Lung (tissue), 12 donors: Measurements from ENCODE around the gene IFT80. TPM values are rescaled to one million over a fixed set of nuclear protein-coding genes. Genes with fewer than 3 reads are reported as not detected.

Experiments used
- ATAC-seq: fragments of 200-7000 bp; cut with Tn5 transposase; one replicate; pipeline ENCODE4 v1.9.1; 2020; ENCODE audit warnings: moderate number of reproducible peaks; ENCODE audit not compliant: insufficient read depth, low FRiP score
- DNase-seq, 3 donors: peaks; one replicate each; pipeline ENCODE4 v3.0.0-alpha.2; 2013 to 2017
- H3K27ac ChIP-seq, 2 donors: one replicate each; pipeline ENCODE4 v1.5.1; 2013; ENCODE audit warnings: mild to moderate bottlenecking in 2 of 2, moderate library complexity in 2 of 2, control low read depth in 1 of 2, inconsistent platforms in 1 of 2, low read depth in 1 of 2, low read length in 1 of 2
- H3K27me3 ChIP-seq, 3 donors: one replicate each; pipeline ENCODE4 v1.5.1; 2013; ENCODE audit warnings: low read length in 2 of 3; ENCODE audit not compliant: control insufficient read depth in 3 of 3, insufficient read depth in 3 of 3
- H3K36me3 ChIP-seq, 4 donors: one replicate each; pipeline ENCODE4 v1.5.1; 2013; ENCODE audit warnings: low read length in 4 of 4, mild to moderate bottlenecking in 1 of 4, moderate library complexity in 1 of 4; ENCODE audit not compliant: control insufficient read depth in 4 of 4, insufficient read depth in 4 of 4
- H3K4me1 ChIP-seq, 5 donors: one replicate each; pipeline ENCODE4 v1.5.1; 2013; ENCODE audit warnings: low read length in 5 of 5, mild to moderate bottlenecking in 2 of 5, moderate library complexity in 1 of 5; ENCODE audit not compliant: control insufficient read depth in 5 of 5, insufficient read depth in 5 of 5
- H3K4me3 ChIP-seq: one replicate; pipeline ENCODE4 v1.5.1; 2013; ENCODE audit warnings: mild to moderate bottlenecking, control low read depth, moderate library complexity
- H3K9ac ChIP-seq, 2 donors: one replicate each; pipeline ENCODE4 v1.5.1; 2013; ENCODE audit warnings: low read length in 2 of 2, control low read depth in 1 of 2; ENCODE audit not compliant: insufficient read depth in 1 of 2
- H3K9me3 ChIP-seq, 4 donors: one replicate each; pipeline ENCODE4 v1.5.1; 2013; ENCODE audit warnings: low read length in 3 of 4, mild to moderate bottlenecking in 1 of 4, moderate library complexity in 1 of 4; ENCODE audit not compliant: control insufficient read depth in 4 of 4, insufficient read depth in 3 of 4
- CTCF ChIP-seq: IDR thresholded peaks from 2 replicates; pipeline ENCODE4 v1.5.1; 2012; ENCODE audit warnings: mild to moderate bottlenecking; ENCODE audit errors: control extremely low read depth, extremely low read depth
- WGBS, 2 donors: extraction: QIAGEN DNeasy Blood & Tissue Kit; methylation state at CpG; one replicate each; pipeline ENCODE4 v1.1.7; 2013; 5-methylcytosine and 5-hydroxymethylcytosine counted together
- polyA plus RNA-seq, 2 donors: library from polyadenylated mRNA; stranded (reverse); fragments of 200-250 nt; gene quantifications; one replicate each; pipeline ENCODE4 v1.2.1, GENCODE V29; 2013
- total RNA-seq, 2 donors: library from RNA; depleted of rRNA in 1 of 2; stranded (reverse); fragments of >200 nt in 1 of 2; gene quantifications; one replicate each; pipeline ENCODE4 v1.2.1, GENCODE V29; 2014 to 2021
- donor health status: control.
- donor health status: control.
- donor health status: Bipolar disorder and iron deficiency.
- donor health status: healthy.
- donor health status: DM: yes; HTN: yes; CAD: no.

IFT80 gene
- total and polyA plus RNA-seq, 4 donors, result 13.1 to 114 (median 27.9) TPM

GRCh38 chr3:160393346-160394008 lies 5.5 kb downstream of the IFT80 start:
- H3K36me3 ChIP-seq, result no peaks in the 10 kb centered on the region
- H3K27ac ChIP-seq, result no peak overlapping the region
- 80 to 81% methylated on average over 2 of the region's 2 CpGs for WGBS, 2 donors
- no peak for DNase-seq
- H3K9ac ChIP-seq, result no peak overlapping the region
- H3K27me3 ChIP-seq, result no peaks in the 10 kb centered on the region
- no peak for ATAC-seq
- H3K4me1 ChIP-seq, result peaks cover 0 to 7% (median 0%) of the 10 kb centered on the region in 5 donors
- H3K4me3 ChIP-seq, result no peak overlapping the region
- no peaks in the 10 kb centered on the region for H3K9me3 ChIP-seq
- TF ChIP-seq CTCF, result no peak

- no peak overlapping the region for H3K27ac ChIP-seq
- no peaks in the 10 kb centered on the region for H3K27me3 ChIP-seq
- no peaks in the 10 kb centered on the region for H3K9me3 ChIP-seq
- H3K4me1 ChIP-seq, result peaks cover 0 to under 1% (median 0%) of the 10 kb centered on the region in 5 donors
- no peak for TF ChIP-seq CTCF
- H3K9ac ChIP-seq, result no peak overlapping the region
- ATAC-seq (no peak), DNase-seq (no peak)
- H3K36me3 ChIP-seq, result no peaks in the 10 kb centered on the region
- no peak overlapping the region for H3K4me3 ChIP-seq
Observed at GRCh38 chr3:160392798-160393197, 6.2 kb downstream of the IFT80 start.

GRCh38 chr3:160390565-160391138 lies 8.4 kb downstream of the IFT80 start:
- H3K9ac ChIP-seq, result no peak overlapping the region
- no peak for TF ChIP-seq CTCF
- WGBS, 2 donors, result 88 to 92% methylated on average over 3 of the region's 3 CpGs
- no peaks in the 10 kb centered on the region for H3K4me1 ChIP-seq
- no peaks in the 10 kb centered on the region for H3K36me3 ChIP-seq
- H3K9me3 ChIP-seq, result no peaks in the 10 kb centered on the region
- no peak overlapping the region for H3K27ac ChIP-seq
- DNase-seq (no peak), ATAC-seq (no peak)
- H3K27me3 ChIP-seq, result no peaks in the 10 kb centered on the region
- no peak overlapping the region for H3K4me3 ChIP-seq
